Peyer's patch (tissue), 4 donors: ENCODE data around the gene KCND2. TPM values are rescaled to one million over a fixed set of nuclear protein-coding genes. Genes with fewer than 3 reads are reported as not detected.

Experiments
- DNase-seq, 3 donors: peaks; one replicate each; pipeline ENCODE4 v3.0.0-alpha.2; 2017 to 2019
- H3K27ac ChIP-seq, 4 donors: fragments of 200-600 bp; sonication (generic); one replicate each; pipeline ENCODE4 v1.5.1; 2016 to 2019
- H3K27me3 ChIP-seq, 2 donors: fragments of 200-600 bp; sonication (generic); one replicate each; pipeline ENCODE4 v1.5.1; 2019
- H3K36me3 ChIP-seq, 3 donors: fragments of 200-600 bp; sonication (generic); one replicate each; pipeline ENCODE4 v1.5.1; 2016 to 2019
- H3K4me1 ChIP-seq, 4 donors: fragments of 200-600 bp; sonication (generic); one replicate each; pipeline ENCODE4 v1.5.1; 2016 to 2019
- H3K4me3 ChIP-seq, 4 donors: fragments of 200-600 bp; sonication (generic); 1 replicate in 3 of 4; 2 replicates in 1 of 4; pipeline ENCODE4 v1.5.1; 2016 to 2019; ENCODE audit warnings: mild to moderate bottlenecking in 1 of 4
- H3K9me3 ChIP-seq, 4 donors: fragments of 200-600 bp; sonication (generic); one replicate each; pipeline ENCODE4 v1.5.1; 2016 to 2019; ENCODE audit warnings: mild to moderate bottlenecking in 1 of 4
- POLR2A ChIP-seq, 2 donors: fragments of 450-650 bp; IDR thresholded peaks; one replicate each; pipeline ENCODE4 v1.5.1; 2017; ENCODE audit warnings: antibody characterized with exemption in 2 of 2, mild to moderate bottlenecking in 2 of 2, moderate library complexity in 2 of 2
- total RNA-seq, 4 donors: library from RNA; depleted of rRNA; stranded (reverse); fragments of >200 nt; gene quantifications; one replicate each; pipeline ENCODE4 v1.1.0, GENCODE V29; 2016
- TF ChIP-seq, protein P1 (sequence below), 6 experiments: fragments of 450-650 bp in 4 of 6; fragments of 200-600 bp in 2 of 6; sonication (generic) in 1 of 6; IDR thresholded peaks; one replicate each; pipeline ENCODE4 v1.5.1; 2017 to 2019; ENCODE audit warnings: antibody characterized with exemption in 6 of 6, mild to moderate bottlenecking in 3 of 6, moderate library complexity in 1 of 6

KCND2 gene
- total RNA-seq, 4 donors from 2014 or later, result 0.54 TPM; not detected in 3

GRCh38 chr7:120504386-120504785, 231.4 kb downstream of the KCND2 start:
- no peaks in the 10 kb centered on the region for H3K27me3 ChIP-seq
- no peaks in the 10 kb centered on the region for H3K36me3 ChIP-seq
- no peak for DNase-seq
- TF ChIP-seq, protein P1, sequence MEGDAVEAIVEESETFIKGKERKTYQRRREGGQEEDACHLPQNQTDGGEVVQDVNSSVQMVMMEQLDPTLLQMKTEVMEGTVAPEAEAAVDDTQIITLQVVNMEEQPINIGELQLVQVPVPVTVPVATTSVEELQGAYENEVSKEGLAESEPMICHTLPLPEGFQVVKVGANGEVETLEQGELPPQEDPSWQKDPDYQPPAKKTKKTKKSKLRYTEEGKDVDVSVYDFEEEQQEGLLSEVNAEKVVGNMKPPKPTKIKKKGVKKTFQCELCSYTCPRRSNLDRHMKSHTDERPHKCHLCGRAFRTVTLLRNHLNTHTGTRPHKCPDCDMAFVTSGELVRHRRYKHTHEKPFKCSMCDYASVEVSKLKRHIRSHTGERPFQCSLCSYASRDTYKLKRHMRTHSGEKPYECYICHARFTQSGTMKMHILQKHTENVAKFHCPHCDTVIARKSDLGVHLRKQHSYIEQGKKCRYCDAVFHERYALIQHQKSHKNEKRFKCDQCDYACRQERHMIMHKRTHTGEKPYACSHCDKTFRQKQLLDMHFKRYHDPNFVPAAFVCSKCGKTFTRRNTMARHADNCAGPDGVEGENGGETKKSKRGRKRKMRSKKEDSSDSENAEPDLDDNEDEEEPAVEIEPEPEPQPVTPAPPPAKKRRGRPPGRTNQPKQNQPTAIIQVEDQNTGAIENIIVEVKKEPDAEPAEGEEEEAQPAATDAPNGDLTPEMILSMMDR (IDR thresholded peaks at IDR 0.05), result no peak
- TF ChIP-seq POLR2A (IDR thresholded peaks at IDR 0.05), result no peak
- H3K4me1 ChIP-seq, result no peaks in the 10 kb centered on the region
- no peaks in the 10 kb centered on the region for H3K9me3 ChIP-seq
- no peak overlapping the region for H3K4me3 ChIP-seq
- no peak overlapping the region for H3K27ac ChIP-seq

DNA sequence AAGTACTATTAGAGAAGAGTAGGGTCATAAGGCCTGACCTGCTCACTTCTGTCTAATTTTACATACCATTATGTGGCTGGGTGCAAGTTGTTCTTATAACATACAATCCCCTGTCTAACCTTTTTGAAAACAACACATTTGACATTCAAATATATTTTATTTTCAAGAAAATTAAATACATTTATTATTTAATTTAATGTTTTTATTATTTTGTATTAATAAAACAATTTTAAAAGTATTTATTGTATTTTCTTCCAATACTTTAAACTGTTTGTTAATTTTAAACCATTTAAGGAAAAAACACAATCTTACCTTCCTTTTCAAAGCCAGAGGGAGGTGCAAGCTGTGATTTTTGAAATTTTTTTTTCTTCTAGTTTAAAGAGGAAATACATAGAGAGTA, 232.8 kb downstream of the KCND2 start:
- Histone ChIP-seq H3K36me3 (no peaks in the 10 kb centered on the region), H3K27me3 (no peaks in the 10 kb centered on the region), H3K4me1 (no peaks in the 10 kb centered on the region), H3K27ac (no peak overlapping the region), H3K4me3 (no peak overlapping the region), H3K9me3 (no peaks in the 10 kb centered on the region)
- no peak for DNase-seq
- TF ChIP-seq, protein P1 (IDR thresholded peaks at IDR 0.05), result no peak
- no peak for TF ChIP-seq POLR2A (IDR thresholded peaks at IDR 0.05)

GRCh38 chr7:120512701-120513100, 239.7 kb downstream of the KCND2 start:
- Histone ChIP-seq H3K27me3 (no peaks in the 10 kb centered on the region), H3K4me3 (no peak overlapping the region), H3K9me3 (no peaks in the 10 kb centered on the region), H3K27ac (no peak overlapping the region), H3K4me1 (no peaks in the 10 kb centered on the region), H3K36me3 (no peaks in the 10 kb centered on the region)
- DNase-seq, result no peak
- TF ChIP-seq, protein P1 (IDR thresholded peaks at IDR 0.05), result no peak
- no peak for TF ChIP-seq POLR2A (IDR thresholded peaks at IDR 0.05)

GRCh38 chr7:120519224-120519623, 246.2 kb downstream of the KCND2 start:
- DNase-seq, result no peak
- Histone ChIP-seq H3K27me3 (no peaks in the 10 kb centered on the region), H3K36me3 (no peaks in the 10 kb centered on the region), H3K9me3 (no peaks in the 10 kb centered on the region), H3K4me1 (no peaks in the 10 kb centered on the region), H3K27ac (no peak overlapping the region), H3K4me3 (no peak overlapping the region)
- TF ChIP-seq POLR2A (IDR thresholded peaks at IDR 0.05), result no peak
- TF ChIP-seq, protein P1 (IDR thresholded peaks at IDR 0.05), result no peak

DNA sequence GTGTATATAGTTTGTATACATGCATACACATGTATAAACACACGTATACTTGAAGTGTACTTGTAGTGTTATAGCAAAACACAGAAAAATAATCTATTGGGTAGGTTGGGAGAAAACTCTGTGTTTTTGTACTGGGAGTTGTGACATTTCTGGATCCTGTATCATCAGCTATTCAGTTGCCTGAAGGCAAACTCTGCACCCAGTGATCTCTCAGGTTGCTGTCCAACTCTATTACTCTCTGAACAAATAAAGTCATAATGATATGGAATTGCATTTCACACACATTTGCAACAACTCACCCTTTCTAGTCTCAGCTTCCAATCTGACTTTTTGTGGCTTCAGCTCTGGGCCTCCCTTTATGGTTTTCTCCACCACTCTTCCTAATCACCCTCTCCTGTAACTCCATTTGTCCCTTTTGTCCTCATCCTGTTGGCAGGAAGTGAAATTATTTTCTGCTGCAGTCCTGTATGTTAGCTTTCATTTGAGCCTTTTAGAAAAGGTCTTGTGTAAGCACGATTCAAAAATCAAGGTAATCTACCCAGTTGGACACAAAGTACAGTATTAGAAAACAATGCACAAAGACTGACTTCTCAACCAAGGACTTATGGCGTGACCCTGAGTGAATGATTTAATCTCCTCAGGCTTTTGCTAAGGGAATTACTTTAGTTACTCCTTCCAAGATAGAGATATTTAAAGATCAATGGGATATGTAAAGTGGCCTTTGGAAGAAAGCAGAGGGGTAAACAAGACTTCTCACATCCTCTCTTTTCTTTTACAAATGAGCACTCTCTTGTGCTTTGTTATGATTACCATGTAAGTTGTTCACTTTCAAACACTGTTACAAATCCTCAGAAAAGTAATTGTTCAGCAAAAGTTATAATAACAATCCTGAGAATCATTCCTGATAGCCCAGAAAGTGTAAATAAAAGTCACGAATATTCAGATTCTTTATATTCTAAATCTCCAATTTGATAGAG, 249.1 kb downstream of the KCND2 start:
- no peak for DNase-seq

More for the DNA sequence above, 249.1 kb downstream of the KCND2 start:
- Histone ChIP-seq H3K4me3 (no peak overlapping the region), H3K4me1 (no peaks in the 10 kb centered on the region), H3K27ac (no peak overlapping the region), H3K27me3 (no peaks in the 10 kb centered on the region), H3K36me3 (no peaks in the 10 kb centered on the region), H3K9me3 (no peaks in the 10 kb centered on the region)
- TF ChIP-seq POLR2A (IDR thresholded peaks at IDR 0.05), result no peak
- TF ChIP-seq, protein P1 (IDR thresholded peaks at IDR 0.05), result no peak
